Liver (tissue), 3 donors: ENCODE data around the gene ERO1B.
"Not testable (repeated sequence)": the region's sequence is repeated elsewhere in the genome, so short reads cannot be mapped to it uniquely, and the experiment has no call there.

Experiments
- FOXA1 ChIP-seq: IDR thresholded peaks from 2 replicates; pipeline ENCODE4 v1.6.1; 2016; ENCODE audit warnings: antibody characterized with exemption
- GABPA ChIP-seq, 2 donors: IDR thresholded peaks in 1 of 2; conservative IDR thresholded peaks in 1 of 2; 2 replicates each; pipeline ENCODE4 v1.6.1; 2016; ENCODE audit warnings: antibody characterized with exemption in 2 of 2, mild to moderate bottlenecking in 1 of 2, moderate library complexity in 1 of 2
- RAD21 ChIP-seq, 2 donors: IDR thresholded peaks; 2 replicates each; pipeline ENCODE4 v1.6.1; 2016; ENCODE audit warnings: antibody characterized with exemption in 2 of 2, mild to moderate bottlenecking in 2 of 2
- RXRA ChIP-seq, 2 donors: IDR thresholded peaks; 2 replicates each; pipeline ENCODE4 v1.6.1; 2017 to 2018; ENCODE audit warnings: antibody characterized with exemption in 2 of 2, mild to moderate bottlenecking in 1 of 2
- TAF1 ChIP-seq: conservative IDR thresholded peaks from 2 replicates; pipeline ENCODE4 v1.6.1; 2016; ENCODE audit warnings: antibody characterized with exemption, mild to moderate bottlenecking
- TF ChIP-seq, protein P1 (sequence below): IDR thresholded peaks from 2 replicates; pipeline ENCODE4 v1.6.1; 2016; ENCODE audit warnings: antibody characterized with exemption
- TF ChIP-seq, protein P2 (sequence below): fragments of 150-350 bp; IDR thresholded peaks from 2 replicates; pipeline ENCODE4 v1.5.1; 2017; ENCODE audit warnings: improper control_type of control experiment, low read depth, low read length; ENCODE audit not compliant: missing input control
- TF ChIP-seq, protein P3 (sequence below): IDR thresholded peaks from 2 replicates; pipeline ENCODE4 v1.6.1; 2016; ENCODE audit warnings: antibody characterized with exemption, mild to moderate bottlenecking
- TF ChIP-seq, protein P4 (sequence below): IDR thresholded peaks from 2 replicates; pipeline ENCODE4 v1.6.1; 2016; ENCODE audit warnings: antibody characterized with exemption
- donor health status: healthy.
- donor health status: healthy.

DNA sequence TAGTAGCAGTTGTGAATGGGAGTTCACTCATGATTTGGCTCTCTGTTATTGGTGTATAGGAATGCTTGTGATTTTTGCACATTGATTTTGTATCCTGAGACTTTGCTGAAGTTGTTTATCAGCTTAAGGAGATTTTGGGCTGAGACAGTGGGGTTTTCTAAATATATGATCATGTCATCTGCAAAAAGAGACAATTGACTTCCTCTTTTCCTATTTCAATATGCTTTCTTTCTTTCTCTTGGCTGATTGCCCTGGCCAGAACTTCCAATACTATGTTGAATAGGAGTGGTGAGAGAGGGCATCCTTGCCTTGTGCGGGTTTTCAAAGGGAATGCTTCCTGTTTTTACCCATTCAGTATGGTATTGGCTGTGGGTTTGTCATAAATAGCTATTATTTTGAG, 93.7 kb downstream of the ERO1B start:
- TF ChIP-seq, protein P1, sequence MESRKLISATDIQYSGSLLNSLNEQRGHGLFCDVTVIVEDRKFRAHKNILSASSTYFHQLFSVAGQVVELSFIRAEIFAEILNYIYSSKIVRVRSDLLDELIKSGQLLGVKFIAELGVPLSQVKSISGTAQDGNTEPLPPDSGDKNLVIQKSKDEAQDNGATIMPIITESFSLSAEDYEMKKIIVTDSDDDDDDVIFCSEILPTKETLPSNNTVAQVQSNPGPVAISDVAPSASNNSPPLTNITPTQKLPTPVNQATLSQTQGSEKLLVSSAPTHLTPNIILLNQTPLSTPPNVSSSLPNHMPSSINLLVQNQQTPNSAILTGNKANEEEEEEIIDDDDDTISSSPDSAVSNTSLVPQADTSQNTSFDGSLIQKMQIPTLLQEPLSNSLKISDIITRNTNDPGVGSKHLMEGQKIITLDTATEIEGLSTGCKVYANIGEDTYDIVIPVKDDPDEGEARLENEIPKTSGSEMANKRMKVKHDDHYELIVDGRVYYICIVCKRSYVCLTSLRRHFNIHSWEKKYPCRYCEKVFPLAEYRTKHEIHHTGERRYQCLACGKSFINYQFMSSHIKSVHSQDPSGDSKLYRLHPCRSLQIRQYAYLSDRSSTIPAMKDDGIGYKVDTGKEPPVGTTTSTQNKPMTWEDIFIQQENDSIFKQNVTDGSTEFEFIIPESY, result not testable (repeated sequence)
- TF ChIP-seq GABPA (IDR thresholded peaks at IDR 0.05 in 1 of 2, conservative IDR thresholded peaks at IDR 0.05 in 1 of 2); RAD21 (IDR thresholded peaks at IDR 0.05); TAF1; RXRA (IDR thresholded peaks at IDR 0.05); FOXA1: not testable (repeated sequence)
- TF ChIP-seq, protein P2, sequence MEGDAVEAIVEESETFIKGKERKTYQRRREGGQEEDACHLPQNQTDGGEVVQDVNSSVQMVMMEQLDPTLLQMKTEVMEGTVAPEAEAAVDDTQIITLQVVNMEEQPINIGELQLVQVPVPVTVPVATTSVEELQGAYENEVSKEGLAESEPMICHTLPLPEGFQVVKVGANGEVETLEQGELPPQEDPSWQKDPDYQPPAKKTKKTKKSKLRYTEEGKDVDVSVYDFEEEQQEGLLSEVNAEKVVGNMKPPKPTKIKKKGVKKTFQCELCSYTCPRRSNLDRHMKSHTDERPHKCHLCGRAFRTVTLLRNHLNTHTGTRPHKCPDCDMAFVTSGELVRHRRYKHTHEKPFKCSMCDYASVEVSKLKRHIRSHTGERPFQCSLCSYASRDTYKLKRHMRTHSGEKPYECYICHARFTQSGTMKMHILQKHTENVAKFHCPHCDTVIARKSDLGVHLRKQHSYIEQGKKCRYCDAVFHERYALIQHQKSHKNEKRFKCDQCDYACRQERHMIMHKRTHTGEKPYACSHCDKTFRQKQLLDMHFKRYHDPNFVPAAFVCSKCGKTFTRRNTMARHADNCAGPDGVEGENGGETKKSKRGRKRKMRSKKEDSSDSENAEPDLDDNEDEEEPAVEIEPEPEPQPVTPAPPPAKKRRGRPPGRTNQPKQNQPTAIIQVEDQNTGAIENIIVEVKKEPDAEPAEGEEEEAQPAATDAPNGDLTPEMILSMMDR, result not testable (repeated sequence)
- TF ChIP-seq, protein P3, sequence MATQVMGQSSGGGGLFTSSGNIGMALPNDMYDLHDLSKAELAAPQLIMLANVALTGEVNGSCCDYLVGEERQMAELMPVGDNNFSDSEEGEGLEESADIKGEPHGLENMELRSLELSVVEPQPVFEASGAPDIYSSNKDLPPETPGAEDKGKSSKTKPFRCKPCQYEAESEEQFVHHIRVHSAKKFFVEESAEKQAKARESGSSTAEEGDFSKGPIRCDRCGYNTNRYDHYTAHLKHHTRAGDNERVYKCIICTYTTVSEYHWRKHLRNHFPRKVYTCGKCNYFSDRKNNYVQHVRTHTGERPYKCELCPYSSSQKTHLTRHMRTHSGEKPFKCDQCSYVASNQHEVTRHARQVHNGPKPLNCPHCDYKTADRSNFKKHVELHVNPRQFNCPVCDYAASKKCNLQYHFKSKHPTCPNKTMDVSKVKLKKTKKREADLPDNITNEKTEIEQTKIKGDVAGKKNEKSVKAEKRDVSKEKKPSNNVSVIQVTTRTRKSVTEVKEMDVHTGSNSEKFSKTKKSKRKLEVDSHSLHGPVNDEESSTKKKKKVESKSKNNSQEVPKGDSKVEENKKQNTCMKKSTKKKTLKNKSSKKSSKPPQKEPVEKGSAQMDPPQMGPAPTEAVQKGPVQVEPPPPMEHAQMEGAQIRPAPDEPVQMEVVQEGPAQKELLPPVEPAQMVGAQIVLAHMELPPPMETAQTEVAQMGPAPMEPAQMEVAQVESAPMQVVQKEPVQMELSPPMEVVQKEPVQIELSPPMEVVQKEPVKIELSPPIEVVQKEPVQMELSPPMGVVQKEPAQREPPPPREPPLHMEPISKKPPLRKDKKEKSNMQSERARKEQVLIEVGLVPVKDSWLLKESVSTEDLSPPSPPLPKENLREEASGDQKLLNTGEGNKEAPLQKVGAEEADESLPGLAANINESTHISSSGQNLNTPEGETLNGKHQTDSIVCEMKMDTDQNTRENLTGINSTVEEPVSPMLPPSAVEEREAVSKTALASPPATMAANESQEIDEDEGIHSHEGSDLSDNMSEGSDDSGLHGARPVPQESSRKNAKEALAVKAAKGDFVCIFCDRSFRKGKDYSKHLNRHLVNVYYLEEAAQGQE, result not testable (repeated sequence)
- TF ChIP-seq, protein P4, sequence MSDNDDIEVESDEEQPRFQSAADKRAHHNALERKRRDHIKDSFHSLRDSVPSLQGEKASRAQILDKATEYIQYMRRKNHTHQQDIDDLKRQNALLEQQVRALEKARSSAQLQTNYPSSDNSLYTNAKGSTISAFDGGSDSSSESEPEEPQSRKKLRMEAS, result not testable (repeated sequence)
